Neuronal stem cell (in vitro differentiated cells): ENCODE data around the gene ASB4.

Source experiments
- DNase-seq: peaks from one replicate; pipeline ENCODE4 v3.0.0-alpha.2; 2013; ENCODE audit warnings: low spot score
- H2AFZ ChIP-seq: one replicate; pipeline ENCODE4 v1.6.1; 2013; ENCODE audit warnings: mild to moderate bottlenecking, low read length, inconsistent platforms
- H2AK5ac ChIP-seq: 2 replicates; pipeline ENCODE4 v1.6.1; 2013; ENCODE audit warnings: low read depth, mild to moderate bottlenecking, inconsistent platforms, low read length, moderate library complexity, mixed read lengths
- H2BK120ac ChIP-seq: 2 replicates; pipeline ENCODE4 v1.6.1; 2013; ENCODE audit warnings: low read depth, mild to moderate bottlenecking, inconsistent platforms, low read length, moderate library complexity, mixed read lengths
- H2BK12ac ChIP-seq: one replicate; pipeline ENCODE4 v1.6.1; 2013; ENCODE audit warnings: low read length, inconsistent platforms
- H2BK15ac ChIP-seq: 2 replicates; pipeline ENCODE4 v1.6.1; 2013; ENCODE audit warnings: mild to moderate bottlenecking, low read length, inconsistent platforms, mixed read lengths
- H2BK5ac ChIP-seq: one replicate; pipeline ENCODE4 v1.6.1; 2013; ENCODE audit warnings: inconsistent platforms, mild to moderate bottlenecking, low read length, moderate library complexity
- H3K14ac ChIP-seq: one replicate; pipeline ENCODE4 v1.6.1; 2013; ENCODE audit warnings: low read length, inconsistent platforms
- H3K18ac ChIP-seq: 2 replicates; pipeline ENCODE4 v1.6.1; 2013; ENCODE audit warnings: low read length, inconsistent platforms
- H3K23ac ChIP-seq: 2 replicates; pipeline ENCODE4 v1.6.1; 2013; ENCODE audit warnings: low read depth, mild to moderate bottlenecking, mixed read lengths, low read length, inconsistent platforms; ENCODE audit not compliant: poor library complexity
- H3K27ac ChIP-seq: replicated peaks from 3 replicates; pipeline ENCODE4 v1.5.1; 2013; ENCODE audit warnings: low read length, inconsistent platforms
- H3K27me3 ChIP-seq, 3 experiments: 2 replicates each; pipeline ENCODE4 v1.6.1; 2013; ENCODE audit warnings: low read length in 3 of 3, mild to moderate bottlenecking in 2 of 3, inconsistent platforms in 1 of 3, low read depth in 1 of 3, mixed read lengths in 1 of 3, moderate library complexity in 1 of 3; ENCODE audit not compliant: control insufficient read depth in 3 of 3, insufficient read depth in 3 of 3
- H3K36me3 ChIP-seq, 2 donors: replicated peaks in 1 of 2; 2 replicates each; pipeline ENCODE4 v1.6.1; 2013; ENCODE audit warnings: low read length in 2 of 2; ENCODE audit not compliant: control insufficient read depth in 2 of 2, insufficient read depth in 2 of 2
- H3K4ac ChIP-seq: 2 replicates; pipeline ENCODE4 v1.6.1; 2013; ENCODE audit warnings: inconsistent platforms, mild to moderate bottlenecking, low read length, moderate library complexity
- H3K4me1 ChIP-seq, 2 donors: 1 replicate in 1 of 2; 2 replicates in 1 of 2; pipeline ENCODE4 v1.6.1; 2013; ENCODE audit warnings: low read length in 2 of 2, low read depth in 1 of 2; ENCODE audit not compliant: control insufficient read depth in 2 of 2, insufficient read depth in 1 of 2
- H3K4me2 ChIP-seq: one replicate; pipeline ENCODE4 v1.6.1; 2013; ENCODE audit warnings: mild to moderate bottlenecking, low read length, inconsistent platforms; ENCODE audit not compliant: insufficient read depth, poor library complexity, severe bottlenecking
- H3K4me3 ChIP-seq, 2 donors: 2 replicates each; pipeline ENCODE4 v1.5.1; 2013; ENCODE audit warnings: low read length in 2 of 2, mild to moderate bottlenecking in 2 of 2, inconsistent platforms in 1 of 2, moderate library complexity in 1 of 2
- H3K79me1 ChIP-seq: one replicate; pipeline ENCODE4 v1.6.1; 2013; ENCODE audit warnings: low read depth, mild to moderate bottlenecking, inconsistent platforms, low read length, moderate library complexity
- H3K9ac ChIP-seq: one replicate; pipeline ENCODE4 v1.6.1; 2013; ENCODE audit warnings: mild to moderate bottlenecking, low read depth, low read length, inconsistent platforms; ENCODE audit not compliant: poor library complexity
- H3K9me3 ChIP-seq, 2 donors: replicated peaks in 1 of 2; 2 replicates each; pipeline versions ENCODE3 to v1.6.1; 2013; ENCODE audit warnings: low read length in 2 of 2, mild to moderate bottlenecking in 2 of 2, inconsistent platforms in 1 of 2, low read depth in 1 of 2, mixed read lengths in 1 of 2, moderate library complexity in 1 of 2; ENCODE audit not compliant: control insufficient read depth in 2 of 2, insufficient read depth in 1 of 2
- H4K8ac ChIP-seq: one replicate; pipeline ENCODE4 v1.6.1; 2013; ENCODE audit warnings: low read depth, mild to moderate bottlenecking, inconsistent platforms, low read length, moderate library complexity
- H4K91ac ChIP-seq: one replicate; pipeline ENCODE4 v1.6.1; 2013; ENCODE audit warnings: low read length, low read depth, mild to moderate bottlenecking, inconsistent platforms; ENCODE audit not compliant: poor library complexity
- WGBS, 2 donors: extraction: QIAGEN DNeasy Blood & Tissue Kit; methylation state at CpG; one replicate each; pipeline ENCODE4 v1.1.7; 2013; ENCODE audit warnings: missing lambda C conversion rate in 2 of 2, mixed read lengths in 1 of 2; ENCODE audit not compliant: insufficient read length in 2 of 2, insufficient replicate concordance in 1 of 2; ENCODE audit errors: extremely low coverage in 2 of 2; 5-methylcytosine and 5-hydroxymethylcytosine counted together

Gene ASB4

DNA sequence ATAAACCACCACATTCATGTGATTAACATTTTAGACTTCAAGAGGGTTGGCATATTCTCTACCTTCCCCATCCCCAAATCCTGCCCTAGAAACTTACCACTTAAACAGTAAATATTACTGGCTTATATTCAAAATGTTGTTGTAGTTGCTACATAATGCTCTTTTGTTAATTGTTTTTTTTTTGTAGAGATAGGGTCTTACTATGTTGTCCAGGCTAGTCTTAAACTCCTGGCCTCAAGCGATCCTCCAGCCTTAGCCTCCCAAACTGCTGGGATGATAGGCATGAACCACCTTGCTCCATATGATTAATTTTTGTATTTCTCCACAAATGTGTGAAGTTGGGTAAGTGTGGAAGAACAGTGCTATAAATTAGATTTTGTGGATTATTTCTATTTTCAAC lies 104.0 kb downstream of the ASB4 start:
- no peak for DNase-seq
- H2AFZ ChIP-seq, result no peak overlapping the region
- H3K27me3 ChIP-seq, result peaks cover 0 to 16% (median 0%) of the 10 kb centered on the region in 3 experiments
- no peaks in the 10 kb centered on the region for H3K36me3 ChIP-seq
- H4K8ac ChIP-seq, result no peak overlapping the region
- no peak overlapping the region for H3K4me3 ChIP-seq
- H3K4me2 ChIP-seq, result no peak overlapping the region
- no peaks in the 10 kb centered on the region for H3K4me1 ChIP-seq
- no CpG with 5 or more reads among the region's 1 CpG for WGBS, 2 donors
- no peak overlapping the region for H3K27ac ChIP-seq
- H2AK5ac ChIP-seq, result no peak overlapping the region
- no peak overlapping the region for H3K18ac ChIP-seq
- H3K14ac ChIP-seq, result no peak overlapping the region
- no peak overlapping the region for H2BK120ac ChIP-seq
- H3K4ac ChIP-seq, result no peak overlapping the region
- no peak overlapping the region for H4K91ac ChIP-seq
- no peak overlapping the region for H2BK12ac ChIP-seq
- no peak overlapping the region for H2BK15ac ChIP-seq
- no peak overlapping the region for H2BK5ac ChIP-seq
- no peaks in the 10 kb centered on the region for H3K9me3 ChIP-seq
- no peak overlapping the region for H3K23ac ChIP-seq
- H3K79me1 ChIP-seq, result no peaks in the 10 kb centered on the region
- no peak overlapping the region for H3K9ac ChIP-seq
